ENCODE data around the gene GIMAP2.

DNA sequence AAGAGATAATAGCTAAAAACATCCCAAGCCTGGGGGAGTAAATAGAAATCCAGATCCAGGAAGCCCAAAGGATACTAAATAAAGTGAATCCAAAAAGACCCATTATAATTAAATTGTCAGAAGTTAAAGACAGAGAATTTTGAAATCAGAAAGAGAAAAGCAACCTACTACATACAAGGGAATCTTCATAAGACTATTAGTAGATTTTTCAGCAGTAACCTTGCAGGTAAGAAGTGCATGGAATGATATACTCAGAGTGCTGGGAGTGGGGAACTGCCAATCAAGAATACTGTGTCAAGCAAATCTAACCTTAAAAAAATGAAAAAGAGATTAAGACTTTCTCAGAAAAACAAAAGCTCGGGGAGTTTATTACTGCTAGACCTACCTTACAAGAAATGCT lies 17.7 kb downstream of the GIMAP2 start:
- TF ChIP-seq, protein P1, sequence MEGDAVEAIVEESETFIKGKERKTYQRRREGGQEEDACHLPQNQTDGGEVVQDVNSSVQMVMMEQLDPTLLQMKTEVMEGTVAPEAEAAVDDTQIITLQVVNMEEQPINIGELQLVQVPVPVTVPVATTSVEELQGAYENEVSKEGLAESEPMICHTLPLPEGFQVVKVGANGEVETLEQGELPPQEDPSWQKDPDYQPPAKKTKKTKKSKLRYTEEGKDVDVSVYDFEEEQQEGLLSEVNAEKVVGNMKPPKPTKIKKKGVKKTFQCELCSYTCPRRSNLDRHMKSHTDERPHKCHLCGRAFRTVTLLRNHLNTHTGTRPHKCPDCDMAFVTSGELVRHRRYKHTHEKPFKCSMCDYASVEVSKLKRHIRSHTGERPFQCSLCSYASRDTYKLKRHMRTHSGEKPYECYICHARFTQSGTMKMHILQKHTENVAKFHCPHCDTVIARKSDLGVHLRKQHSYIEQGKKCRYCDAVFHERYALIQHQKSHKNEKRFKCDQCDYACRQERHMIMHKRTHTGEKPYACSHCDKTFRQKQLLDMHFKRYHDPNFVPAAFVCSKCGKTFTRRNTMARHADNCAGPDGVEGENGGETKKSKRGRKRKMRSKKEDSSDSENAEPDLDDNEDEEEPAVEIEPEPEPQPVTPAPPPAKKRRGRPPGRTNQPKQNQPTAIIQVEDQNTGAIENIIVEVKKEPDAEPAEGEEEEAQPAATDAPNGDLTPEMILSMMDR (optimal IDR thresholded peaks at IDR 0.05 in 1 of 3, IDR thresholded peaks at IDR 0.05 in 1 of 3, conservative IDR thresholded peaks at IDR 0.05 in 1 of 3; ENCODE audit: extremely low read depth in 1 of 3, insufficient read depth in 2 of 3, low read length in 3 of 3): no peak
- no peak for TF ChIP-seq EZH2 (IDR thresholded peaks at IDR 0.05; ENCODE audit: low read length)

Measured in keratinocyte (primary cell).